HG03558 (cell line): ENCODE measurements around the gene STOML2.

Experiments
- ATAC-seq: cut with Tn5 transposase; IDR thresholded peaks from one replicate; pipeline ENCODE4 v1.9.1; 2021; ENCODE audit warnings: moderate number of reproducible peaks; ENCODE audit not compliant: unreplicated experiment; ENCODE audit errors: extremely low read depth

STOML2 gene

DNA sequence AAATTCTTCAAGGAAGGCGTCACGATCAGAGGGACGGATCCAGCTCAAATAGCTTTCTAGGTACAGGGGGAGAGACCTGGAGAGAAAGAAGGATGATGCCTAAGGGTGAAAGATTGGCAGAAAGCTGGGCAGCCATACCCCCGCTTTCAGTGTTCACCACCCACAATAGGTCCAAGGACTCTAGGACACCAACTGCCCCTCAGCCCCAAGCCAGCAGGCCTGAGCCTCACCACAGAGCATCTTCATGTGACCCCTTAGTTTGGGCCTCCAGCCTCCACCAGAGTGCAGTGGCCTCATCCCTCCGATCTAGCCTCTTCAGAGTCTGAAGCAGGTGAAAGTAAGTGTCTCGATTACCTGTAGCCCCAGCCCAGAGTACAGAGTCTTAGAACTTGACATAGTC is 28.8 kb downstream of the STOML2 start:
- no peak for ATAC-seq

DNA sequence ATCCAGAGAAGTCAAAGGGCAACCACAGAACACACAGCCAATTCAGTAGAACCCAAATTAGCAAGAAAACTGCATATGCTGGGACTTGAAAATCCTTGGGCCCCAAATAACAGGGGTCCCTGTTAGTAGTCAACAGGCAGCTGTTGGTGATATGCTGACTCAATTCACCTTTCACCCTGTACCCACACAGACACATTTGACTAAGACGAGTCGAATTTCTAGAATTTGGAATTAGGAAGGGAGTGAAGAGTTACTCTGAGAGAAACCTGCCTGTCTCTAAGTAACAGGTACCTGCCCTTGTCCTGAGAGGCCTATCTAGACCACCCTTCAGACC is 29.7 kb downstream of the STOML2 start:
- ATAC-seq, result no peak

DNA sequence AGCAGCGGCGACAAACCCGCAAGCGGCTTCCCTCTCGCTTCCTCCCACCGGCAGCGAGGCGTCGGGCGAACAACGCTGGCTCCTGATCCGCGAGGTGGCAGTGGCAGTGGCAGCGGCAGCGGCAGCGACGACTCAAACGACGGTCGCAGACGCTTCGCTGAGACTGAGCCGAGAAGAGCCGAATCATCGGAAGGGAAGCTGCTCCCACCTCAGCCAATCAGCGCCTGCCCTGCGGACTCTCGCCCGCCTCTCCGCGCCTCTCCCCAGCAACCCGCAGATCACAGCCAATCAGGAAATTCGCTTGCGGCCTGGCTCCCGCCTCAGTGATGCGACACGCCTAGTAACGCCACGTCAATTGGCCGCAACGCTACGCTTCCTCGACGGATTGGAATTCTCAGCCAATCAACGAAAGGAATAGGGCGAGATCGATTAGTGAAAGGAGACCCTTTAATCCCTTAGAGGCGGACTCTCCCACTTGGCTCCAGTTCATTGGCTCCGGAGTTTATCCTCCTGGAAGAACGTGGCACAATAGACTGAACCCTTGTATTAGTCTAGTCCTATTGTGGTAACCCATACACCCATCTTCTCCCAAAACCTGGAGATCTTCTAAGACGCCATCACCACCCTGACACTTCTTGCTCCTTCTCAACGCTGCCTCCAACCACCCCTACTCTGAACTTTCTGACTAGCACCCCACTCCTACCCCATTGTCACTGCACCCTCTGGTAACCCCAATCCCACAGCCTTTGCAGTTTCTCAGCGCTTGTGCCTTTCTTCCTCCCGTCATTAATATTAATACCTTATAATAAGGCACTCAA is 30.3 kb downstream of the STOML2 start, which contains the start of gene VCP:
Gene VCP, minus strand, starts transcription at position 165 of the 818 bp plus-strand sequence. CDS start 272 bp downstream, outside the sequence.
- ATAC-seq, result peak; percentile 59

DNA sequence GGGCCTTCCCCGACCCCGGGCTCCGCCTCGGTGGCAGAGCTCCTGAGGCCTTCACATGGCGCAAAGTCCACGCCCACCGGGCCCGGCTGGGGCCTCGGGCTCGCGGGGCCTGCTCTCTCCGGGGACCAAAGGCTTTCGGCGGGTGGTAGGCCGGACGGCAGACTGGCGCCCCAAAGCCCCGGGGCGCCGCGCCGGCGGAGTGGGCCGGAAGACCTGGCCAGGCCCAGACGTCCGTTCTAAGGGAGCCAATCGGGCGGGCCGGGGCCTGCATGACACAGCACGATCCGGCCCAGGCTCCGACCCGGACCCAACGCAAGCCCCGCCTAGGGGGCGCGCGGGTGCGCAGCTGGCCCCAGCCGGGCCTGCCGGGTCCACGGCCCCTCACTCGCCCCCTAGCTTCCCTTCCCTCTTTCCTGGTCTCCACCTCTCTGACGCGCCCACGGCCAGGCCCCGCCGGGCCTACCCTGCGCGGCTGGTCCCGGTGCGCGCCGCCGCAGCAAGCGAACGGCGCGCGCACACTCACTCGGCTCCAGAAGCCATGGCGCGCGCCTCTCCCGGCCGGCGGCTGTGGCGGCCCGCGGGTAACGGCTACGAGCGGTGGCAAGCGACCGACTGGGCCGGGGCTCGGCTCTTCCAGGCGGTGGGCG is 31.0 kb downstream of the STOML2 start:
- ATAC-seq, result peak; percentile 23

DNA sequence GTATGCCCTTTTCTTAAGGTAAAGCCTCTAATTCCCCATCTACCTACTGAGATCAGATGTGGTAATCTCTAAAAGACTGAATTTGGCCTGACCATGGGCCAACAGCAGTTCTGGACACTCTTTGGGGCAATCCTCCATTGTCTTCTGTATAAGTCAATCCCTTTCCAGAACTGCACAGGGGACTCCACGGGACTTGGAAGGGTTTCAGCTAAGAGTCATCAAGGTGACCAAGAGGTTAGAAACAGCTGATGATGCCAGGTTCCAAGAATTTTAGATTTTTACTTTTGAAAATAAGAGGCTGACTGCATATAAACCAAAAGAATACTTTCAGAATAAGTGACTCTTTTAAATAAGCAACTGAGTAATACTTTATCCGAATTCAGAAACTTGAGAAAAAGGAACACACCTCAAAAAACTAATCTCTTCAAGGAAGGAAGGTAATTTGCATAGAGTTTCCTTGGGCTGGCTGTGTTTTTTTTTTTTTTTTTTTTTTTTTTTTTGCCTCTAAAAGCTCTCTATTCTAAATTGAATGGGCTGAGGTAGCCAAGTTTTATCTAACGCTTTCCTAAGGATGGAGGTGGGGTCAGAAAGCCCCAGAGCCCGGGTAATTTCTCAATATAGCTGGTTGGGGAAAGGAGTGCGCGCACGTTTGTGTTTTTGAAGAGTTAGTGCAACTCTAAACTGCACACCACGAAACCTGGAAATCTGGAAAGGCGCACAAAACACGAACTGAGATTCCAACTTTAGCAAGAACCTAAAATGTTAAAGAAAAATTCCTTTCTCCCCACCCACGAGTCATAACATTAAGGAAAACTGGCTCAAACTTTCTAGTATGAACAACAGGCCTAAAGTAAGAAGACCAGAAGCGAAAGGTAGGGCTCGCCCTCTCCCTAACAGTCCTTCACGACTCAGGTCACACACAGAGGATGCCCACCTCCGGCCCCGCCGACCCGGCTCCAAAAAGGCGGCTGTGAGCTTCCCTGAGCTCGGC is 31.8 kb downstream of the STOML2 start:
- ATAC-seq, result no peak

DNA sequence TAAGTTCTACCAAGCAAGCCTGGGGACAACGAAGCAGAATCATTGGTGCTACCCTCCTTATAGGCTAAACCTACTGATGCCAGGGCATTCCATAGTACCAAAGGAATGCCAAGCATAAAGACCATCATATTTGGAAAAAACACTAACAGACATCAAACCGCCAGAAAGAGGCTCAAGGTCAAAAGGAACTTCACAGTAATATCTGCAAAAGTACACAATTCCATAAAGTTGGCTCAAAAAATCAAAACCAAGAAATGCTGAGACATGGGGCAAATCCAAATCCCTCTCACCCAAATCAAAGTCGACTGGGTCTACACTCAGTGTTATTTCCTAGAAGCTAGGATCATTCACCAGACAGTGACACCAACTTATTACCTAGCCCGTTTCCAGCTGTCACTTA is 33.9 kb downstream of the STOML2 start:
- no peak for ATAC-seq

DNA sequence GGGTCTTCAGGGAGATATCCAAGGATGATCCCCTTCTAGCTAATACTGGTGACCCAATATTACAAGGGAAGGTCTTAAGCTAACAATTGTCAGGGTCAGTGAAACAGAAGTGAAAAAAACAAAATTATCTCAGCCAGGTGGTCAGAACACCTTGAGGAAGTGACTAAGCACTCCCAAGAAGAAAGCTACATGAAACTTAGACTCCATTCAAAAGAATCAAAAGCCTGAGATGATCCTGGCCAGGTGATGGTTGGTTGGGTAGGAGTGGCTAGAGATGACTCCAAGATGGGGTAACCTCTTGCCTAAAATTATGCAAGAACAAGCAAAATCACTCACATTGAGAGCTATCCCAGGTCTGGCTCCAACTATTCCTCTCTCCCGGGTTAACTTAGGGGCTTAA is 35.9 kb downstream of the STOML2 start:
- no peak for ATAC-seq

DNA sequence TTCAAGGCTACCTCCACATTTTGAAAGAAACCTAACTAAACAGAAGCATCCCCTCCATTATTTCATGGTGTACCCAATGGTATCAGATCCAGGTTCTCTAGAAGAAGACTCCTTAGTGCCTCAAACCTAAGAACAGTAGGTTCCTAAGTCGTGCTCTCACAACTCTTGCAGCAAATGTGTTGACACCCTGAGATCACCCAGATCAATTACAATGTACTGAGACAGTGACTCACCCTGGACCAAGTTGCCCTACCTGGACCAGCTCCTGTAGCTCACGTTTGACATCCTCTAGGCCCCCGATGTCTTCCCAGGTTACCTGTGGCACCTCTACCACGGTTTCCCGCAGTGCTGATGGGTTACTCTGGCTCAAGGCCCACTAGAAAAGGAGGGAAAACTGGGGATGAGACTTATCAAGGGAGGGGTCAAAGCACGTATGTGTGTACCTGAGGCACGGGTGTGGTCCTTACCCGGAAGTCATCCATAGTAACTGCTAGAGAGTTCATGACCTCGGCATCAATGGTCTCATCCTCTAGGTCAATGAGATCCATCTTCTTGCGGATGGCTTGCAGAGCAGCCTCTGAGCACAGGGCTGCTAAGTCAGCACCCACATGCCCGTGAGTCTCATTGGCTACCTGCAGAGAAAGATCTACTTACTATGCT is 42.3 kb downstream of the STOML2 start:
- ATAC-seq, result no peak

DNA sequence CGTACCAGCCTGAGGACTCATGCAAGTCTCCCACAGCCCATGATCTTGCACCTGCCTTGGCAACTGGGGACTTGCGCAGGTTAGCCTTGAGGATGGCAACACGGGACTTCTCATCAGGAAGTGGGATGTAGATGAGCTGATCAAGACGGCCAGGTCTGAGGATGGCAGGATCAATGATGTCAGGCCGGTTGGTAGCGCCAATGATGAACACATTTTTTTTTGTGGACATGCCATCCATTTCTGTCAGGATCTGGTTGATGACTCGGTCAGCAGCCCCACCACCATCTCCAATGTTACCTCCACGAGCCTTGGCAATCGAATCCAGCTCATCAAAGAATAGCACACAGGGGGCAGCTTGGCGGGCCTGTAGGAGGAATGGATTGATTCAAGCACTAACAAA is 43.5 kb downstream of the STOML2 start:
- ATAC-seq, result no peak

DNA sequence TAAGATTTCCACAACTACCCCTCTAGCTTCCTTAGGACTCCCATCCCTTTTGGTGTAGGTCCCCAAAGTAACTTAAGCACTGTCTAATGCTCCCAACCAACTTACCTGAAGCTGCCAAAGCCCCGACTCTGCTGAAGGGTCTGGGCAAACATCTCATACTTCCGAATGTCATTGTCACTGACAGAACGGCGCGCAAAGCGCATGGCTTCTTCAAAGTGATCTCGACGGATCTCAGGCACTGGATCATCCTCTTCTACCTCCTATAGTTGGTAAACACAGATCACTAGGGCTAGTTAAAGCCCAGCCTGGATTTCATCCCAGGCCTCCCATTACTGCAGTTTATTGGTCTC is 45.7 kb downstream of the STOML2 start:
- ATAC-seq, result no peak

DNA sequence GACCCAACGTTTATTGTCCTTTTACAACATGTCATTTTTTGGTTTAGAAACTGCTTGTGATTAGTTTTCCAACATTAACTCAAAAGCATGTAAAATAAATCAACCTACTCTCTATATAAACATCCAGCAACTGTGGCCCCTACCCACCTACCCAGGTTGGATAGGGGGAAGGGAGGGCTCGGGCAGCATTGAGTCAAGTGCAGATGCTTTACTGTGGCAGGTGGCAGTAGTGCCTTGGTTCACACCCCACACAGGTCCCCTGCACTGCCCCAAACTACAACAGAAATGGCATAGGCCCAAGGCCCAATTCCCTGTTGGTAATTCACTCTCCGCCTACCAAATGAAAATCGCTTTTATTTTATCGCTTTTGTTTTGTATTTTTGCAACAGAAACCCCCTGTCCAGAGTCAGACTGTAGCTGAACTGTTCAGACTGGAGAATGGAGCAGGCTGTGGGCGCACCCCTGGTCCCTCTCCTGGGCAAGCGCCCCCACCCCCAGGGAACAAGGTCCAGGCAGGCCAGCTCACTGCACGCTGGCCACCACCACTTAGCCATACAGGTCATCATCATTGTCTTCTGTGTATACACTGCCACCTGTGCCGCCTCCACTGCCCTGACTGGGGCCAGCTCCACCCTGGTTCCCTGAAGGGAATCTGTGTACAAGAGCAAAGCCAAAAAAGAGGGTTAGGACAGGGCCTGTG is 46.2 kb downstream of the STOML2 start:
- no peak for ATAC-seq

DNA sequence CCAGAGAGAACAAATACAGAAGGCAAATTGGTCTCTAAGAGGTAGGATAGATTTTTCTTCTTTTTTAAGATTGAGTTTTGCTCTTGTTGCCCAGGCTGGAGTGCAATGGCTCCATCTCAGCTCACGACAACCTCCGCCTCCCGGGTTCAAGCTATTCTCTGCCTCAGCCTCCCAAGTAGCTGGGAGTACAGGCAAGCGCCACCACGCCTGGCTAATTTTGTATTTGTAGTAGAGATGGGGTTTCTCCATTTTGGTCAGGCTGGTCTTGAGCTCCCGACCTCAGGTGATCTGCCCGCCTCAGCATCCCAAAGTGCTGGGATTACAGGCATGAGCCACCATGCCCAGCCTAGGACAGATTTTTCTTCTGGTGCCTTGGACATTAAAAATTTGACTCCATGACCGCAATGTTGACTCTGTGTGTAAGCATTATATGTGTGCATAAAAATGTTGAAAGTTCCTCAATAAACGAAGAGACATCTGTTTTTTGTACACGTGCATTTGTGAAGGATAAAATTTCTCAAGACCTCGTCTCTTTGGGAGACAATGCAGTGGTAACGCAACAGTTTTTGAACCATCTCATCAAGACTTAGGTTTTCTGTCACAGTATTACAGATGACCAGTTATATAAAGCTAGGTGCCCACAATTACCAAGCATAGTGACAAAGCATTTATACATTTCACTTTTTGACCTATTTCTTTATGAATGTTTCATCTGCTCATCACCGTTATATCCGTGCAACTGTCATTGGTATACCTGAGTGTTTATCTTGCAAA is 47.9 kb downstream of the STOML2 start:
- ATAC-seq, result no peak

DNA sequence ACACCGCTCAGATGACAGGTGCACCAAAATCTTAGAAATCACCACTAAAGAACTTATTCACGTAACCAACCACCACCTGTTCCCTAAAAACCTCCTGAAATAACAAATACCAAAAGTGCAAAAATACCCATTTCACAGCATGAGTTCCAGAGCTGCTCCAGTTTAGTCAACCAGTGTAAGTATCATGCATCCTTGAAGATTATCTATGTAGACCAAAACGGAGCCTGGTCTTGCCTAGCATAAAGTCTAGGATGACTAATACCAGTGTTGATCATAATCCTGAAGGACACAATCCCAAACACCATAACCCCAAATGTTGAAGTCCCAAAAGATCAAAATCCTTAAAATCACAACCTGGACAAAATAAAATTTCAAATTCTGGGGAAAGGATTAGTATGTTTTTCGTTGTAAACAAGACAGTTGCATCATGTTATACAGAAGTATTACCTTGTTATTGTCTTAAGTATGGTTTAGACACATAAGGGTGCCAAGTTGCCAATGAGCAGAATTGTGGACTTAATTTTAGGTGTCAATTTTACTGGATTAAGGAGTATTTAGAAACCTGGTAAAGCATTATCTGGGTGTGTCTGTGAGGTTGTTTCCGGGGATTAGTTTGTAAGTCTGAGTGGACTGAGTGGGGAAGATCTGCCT is 48.6 kb downstream of the STOML2 start:
- no peak for ATAC-seq

DNA sequence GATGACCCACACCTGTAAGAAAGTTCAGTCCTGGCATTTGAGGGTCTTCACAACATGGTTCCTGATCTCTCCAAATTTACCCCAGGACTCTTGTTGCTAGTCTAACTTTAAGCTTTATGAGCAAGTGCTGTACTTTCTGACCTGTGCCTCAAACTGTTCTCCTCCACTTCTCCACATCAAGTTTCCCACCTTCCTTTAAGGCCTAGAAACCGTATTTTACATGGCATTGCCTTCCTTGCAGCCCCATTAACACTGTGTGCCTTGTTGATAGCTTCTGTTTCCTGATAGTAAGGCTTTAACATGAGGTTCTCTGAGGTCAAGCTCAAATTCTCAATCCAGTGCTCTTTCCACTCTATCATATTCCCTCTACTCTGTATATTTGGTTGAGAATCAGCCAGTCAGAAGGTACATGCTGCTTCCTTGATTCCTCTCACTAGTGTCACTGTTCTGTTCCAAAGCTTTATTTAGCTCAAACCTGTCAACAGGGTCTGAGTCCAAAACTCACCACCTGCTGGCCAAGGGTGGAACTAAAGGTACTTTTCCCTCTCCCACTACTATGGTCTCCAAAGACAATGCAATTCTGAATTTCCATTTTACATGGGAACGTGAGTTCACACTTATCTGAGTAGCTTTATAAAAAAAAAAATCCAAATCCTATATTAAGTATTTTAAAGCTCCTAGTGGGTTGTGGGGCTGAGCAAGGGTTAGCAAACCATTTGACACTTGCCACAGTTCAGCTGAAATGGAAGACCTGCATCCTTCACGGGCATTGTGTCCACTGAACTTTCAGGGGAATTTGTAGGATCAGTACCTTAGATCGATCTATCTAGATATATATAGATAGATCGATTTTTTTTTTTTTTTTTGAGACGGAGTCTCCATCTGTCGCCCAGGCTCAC is 51.6 kb downstream of the STOML2 start:
- no peak for ATAC-seq
